Measurements from ENCODE around the gene GALNT17. TPM values are rescaled to one million over a fixed set of nuclear protein-coding genes. Genes with fewer than 3 reads are reported as not detected.

Gene GALNT17
- polyA plus RNA-seq, 1 donor (not counting 4 experiments of a cell fraction or from before 2014, with no cell fraction given), result not detected

DNA sequence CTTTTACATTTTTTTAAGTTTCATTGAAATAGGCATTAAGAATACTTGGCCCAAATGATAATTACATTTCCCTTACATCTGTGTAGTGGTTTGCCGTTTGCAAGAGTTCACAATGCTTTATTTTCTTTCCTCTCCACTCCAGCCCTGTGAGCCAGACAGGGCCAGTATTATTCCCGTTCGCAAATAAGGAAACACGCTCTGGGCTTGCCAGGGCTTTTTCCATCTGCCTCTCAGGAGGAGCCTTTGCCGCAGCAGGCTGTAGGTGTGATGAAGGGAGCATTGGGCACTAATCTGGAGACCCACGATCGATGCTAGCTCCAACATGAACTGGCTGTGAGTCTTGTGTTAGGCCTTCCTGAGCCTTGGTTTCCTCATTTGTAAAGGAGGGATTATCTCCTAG lies 154.4 kb downstream of the GALNT17 start:
- Histone ChIP-seq H3K27ac (ENCODE audit: control insufficient read depth, insufficient read depth, low read length) (no peak overlapping the region), H3K4me2 (ENCODE audit: control insufficient read depth, extremely low read depth, insufficient read depth, low read depth, low read length) (no peak overlapping the region), H3K27me3 (ENCODE audit: control insufficient read depth, extremely low read depth, insufficient read depth, low read length) (no peaks in the 10 kb centered on the region), H3K9me1 (ENCODE audit: control insufficient read depth, extremely low read depth, insufficient read depth, low read length) (no peaks in the 10 kb centered on the region), H3K36me3 (ENCODE audit: control insufficient read depth in 2 of 2, extremely low read depth in 1 of 2, insufficient read depth in 2 of 2, low read length in 2 of 2) (no peaks in the 10 kb centered on the region), H3K4me1 (ENCODE audit: control insufficient read depth, extremely low read depth, insufficient read depth, low read length) (no peaks in the 10 kb centered on the region), H2AFZ (ENCODE audit: control insufficient read depth, low read length) (no peak overlapping the region), H3K79me2 (ENCODE audit: control insufficient read depth, insufficient read depth, low read length) (no peaks in the 10 kb centered on the region), H4K20me1 (ENCODE audit: control insufficient read depth, extremely low read depth, insufficient read depth, low read length) (no peaks in the 10 kb centered on the region), H3K9me3 (ENCODE audit: control insufficient read depth, low read depth, low read length) (no peaks in the 10 kb centered on the region), H3K4me3 (ENCODE audit: control insufficient read depth in 2 of 3, extremely low read depth in 1 of 3, insufficient read depth in 2 of 3, low read depth in 1 of 3, low read length in 3 of 3) (no peak overlapping the region), H3K9ac (ENCODE audit: control insufficient read depth, extremely low read depth, insufficient read depth, low read length) (no peak overlapping the region)
- no peak for TF ChIP-seq EZH2 (IDR thresholded peaks at IDR 0.05; ENCODE audit: low read length)
- FAIRE-seq (no peak), DNase-seq (ENCODE audit: low read depth, low spot score) (no peak)
- dilution Hi-C loops (cut with MboI; ENCODE audit: extremely low pct_ligation_motif_present, low sequenced_read_pairs), result no loop called here

DNA sequence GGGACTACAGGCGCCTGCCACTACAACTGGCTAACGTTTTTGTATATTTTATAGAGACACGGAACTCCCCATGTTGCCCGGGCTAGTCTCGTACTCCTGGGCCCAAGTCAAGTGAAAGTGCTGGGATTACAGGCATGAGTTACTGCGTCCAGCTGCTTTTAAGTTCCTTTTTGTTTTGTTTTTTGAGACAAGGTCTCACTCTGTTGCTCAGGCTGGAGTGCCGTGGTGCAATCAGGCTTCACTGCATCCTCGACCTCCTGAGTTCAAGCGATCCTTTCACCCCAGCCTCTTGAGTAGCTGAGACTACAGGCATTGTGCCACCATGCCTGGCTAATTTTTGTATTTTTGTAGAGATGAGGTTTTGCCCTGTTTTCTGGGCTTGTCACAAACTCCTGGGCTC lies 155.0 kb downstream of the GALNT17 start:
- no peaks in the 10 kb centered on the region for H3K9me1 ChIP-seq (ENCODE audit: control insufficient read depth, extremely low read depth, insufficient read depth, low read length)
- H3K27me3 ChIP-seq (ENCODE audit: control insufficient read depth, extremely low read depth, insufficient read depth, low read length), result no peaks in the 10 kb centered on the region
- H3K79me2 ChIP-seq (ENCODE audit: control insufficient read depth, insufficient read depth, low read length), result no peaks in the 10 kb centered on the region
- no peak for FAIRE-seq
- H3K36me3 ChIP-seq (ENCODE audit: control insufficient read depth in 2 of 2, extremely low read depth in 1 of 2, insufficient read depth in 2 of 2, low read length in 2 of 2), result no peaks in the 10 kb centered on the region
- TF ChIP-seq, protein P1, sequence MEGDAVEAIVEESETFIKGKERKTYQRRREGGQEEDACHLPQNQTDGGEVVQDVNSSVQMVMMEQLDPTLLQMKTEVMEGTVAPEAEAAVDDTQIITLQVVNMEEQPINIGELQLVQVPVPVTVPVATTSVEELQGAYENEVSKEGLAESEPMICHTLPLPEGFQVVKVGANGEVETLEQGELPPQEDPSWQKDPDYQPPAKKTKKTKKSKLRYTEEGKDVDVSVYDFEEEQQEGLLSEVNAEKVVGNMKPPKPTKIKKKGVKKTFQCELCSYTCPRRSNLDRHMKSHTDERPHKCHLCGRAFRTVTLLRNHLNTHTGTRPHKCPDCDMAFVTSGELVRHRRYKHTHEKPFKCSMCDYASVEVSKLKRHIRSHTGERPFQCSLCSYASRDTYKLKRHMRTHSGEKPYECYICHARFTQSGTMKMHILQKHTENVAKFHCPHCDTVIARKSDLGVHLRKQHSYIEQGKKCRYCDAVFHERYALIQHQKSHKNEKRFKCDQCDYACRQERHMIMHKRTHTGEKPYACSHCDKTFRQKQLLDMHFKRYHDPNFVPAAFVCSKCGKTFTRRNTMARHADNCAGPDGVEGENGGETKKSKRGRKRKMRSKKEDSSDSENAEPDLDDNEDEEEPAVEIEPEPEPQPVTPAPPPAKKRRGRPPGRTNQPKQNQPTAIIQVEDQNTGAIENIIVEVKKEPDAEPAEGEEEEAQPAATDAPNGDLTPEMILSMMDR (optimal IDR thresholded peaks at IDR 0.05 in 1 of 3, IDR thresholded peaks at IDR 0.05 in 1 of 3, conservative IDR thresholded peaks at IDR 0.05 in 1 of 3; ENCODE audit: extremely low read depth in 1 of 3, insufficient read depth in 2 of 3, low read length in 3 of 3), result no peak
- no peak for TF ChIP-seq EZH2 (IDR thresholded peaks at IDR 0.05; ENCODE audit: low read length)
- DNase-seq (ENCODE audit: low read depth, low spot score), result no peak
- no peaks in the 10 kb centered on the region for H4K20me1 ChIP-seq (ENCODE audit: control insufficient read depth, extremely low read depth, insufficient read depth, low read length)
- H3K4me1 ChIP-seq (ENCODE audit: control insufficient read depth, extremely low read depth, insufficient read depth, low read length), result no peaks in the 10 kb centered on the region
- no peaks in the 10 kb centered on the region for H3K9me3 ChIP-seq (ENCODE audit: control insufficient read depth, low read depth, low read length)
- H3K27ac ChIP-seq (ENCODE audit: control insufficient read depth, insufficient read depth, low read length), result no peak overlapping the region
- H3K4me3 ChIP-seq (ENCODE audit: control insufficient read depth in 2 of 3, extremely low read depth in 1 of 3, insufficient read depth in 2 of 3, low read depth in 1 of 3, low read length in 3 of 3), result no peak overlapping the region
- H3K4me2 ChIP-seq (ENCODE audit: control insufficient read depth, extremely low read depth, insufficient read depth, low read depth, low read length), result no peak overlapping the region
- dilution Hi-C loops (cut with MboI; ENCODE audit: extremely low pct_ligation_motif_present, low sequenced_read_pairs), result no loop called here
- no peak overlapping the region for H2AFZ ChIP-seq (ENCODE audit: control insufficient read depth, low read length)
- H3K9ac ChIP-seq (ENCODE audit: control insufficient read depth, extremely low read depth, insufficient read depth, low read length), result no peak overlapping the region

DNA sequence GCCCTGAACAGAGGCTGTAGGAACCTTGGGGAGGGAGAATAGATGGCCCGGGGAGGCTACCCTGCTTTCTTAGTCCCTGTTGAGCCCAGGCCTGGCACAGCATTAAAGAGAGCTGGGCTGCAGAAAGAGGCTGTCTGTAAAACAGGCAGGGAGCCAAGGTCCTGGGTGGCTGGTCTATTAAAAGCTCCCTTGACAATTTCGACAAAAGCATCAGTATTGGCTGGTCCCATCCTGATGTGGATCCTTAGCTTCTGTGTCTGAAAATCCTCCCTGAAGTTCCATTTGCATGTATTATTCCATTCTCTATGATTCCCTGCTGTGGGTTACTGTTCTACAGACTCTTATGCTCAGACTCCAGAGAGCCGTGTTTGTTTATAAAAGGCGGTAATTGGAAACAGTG lies 158.5 kb downstream of the GALNT17 start:
- Histone ChIP-seq H3K9me3 (ENCODE audit: control insufficient read depth, low read depth, low read length) (no peaks in the 10 kb centered on the region), H3K36me3 (ENCODE audit: control insufficient read depth in 2 of 2, extremely low read depth in 1 of 2, insufficient read depth in 2 of 2, low read length in 2 of 2) (no peaks in the 10 kb centered on the region), H4K20me1 (ENCODE audit: control insufficient read depth, extremely low read depth, insufficient read depth, low read length) (no peaks in the 10 kb centered on the region), H2AFZ (ENCODE audit: control insufficient read depth, low read length) (no peak overlapping the region), H3K9me1 (ENCODE audit: control insufficient read depth, extremely low read depth, insufficient read depth, low read length) (no peaks in the 10 kb centered on the region), H3K27ac (ENCODE audit: control insufficient read depth, insufficient read depth, low read length) (no peak overlapping the region), H3K9ac (ENCODE audit: control insufficient read depth, extremely low read depth, insufficient read depth, low read length) (no peak overlapping the region), H3K4me3 (ENCODE audit: control insufficient read depth in 2 of 3, extremely low read depth in 1 of 3, insufficient read depth in 2 of 3, low read depth in 1 of 3, low read length in 3 of 3) (no peak overlapping the region), H3K4me1 (ENCODE audit: control insufficient read depth, extremely low read depth, insufficient read depth, low read length) (no peaks in the 10 kb centered on the region), H3K27me3 (ENCODE audit: control insufficient read depth, extremely low read depth, insufficient read depth, low read length) (no peaks in the 10 kb centered on the region), H3K4me2 (ENCODE audit: control insufficient read depth, extremely low read depth, insufficient read depth, low read depth, low read length) (no peak overlapping the region), H3K79me2 (ENCODE audit: control insufficient read depth, insufficient read depth, low read length) (no peaks in the 10 kb centered on the region)
- FAIRE-seq, result no peak
- dilution Hi-C loops (cut with MboI; ENCODE audit: extremely low pct_ligation_motif_present, low sequenced_read_pairs), result no loop called here
- no peak for DNase-seq (ENCODE audit: low read depth, low spot score)
- TF ChIP-seq, protein P1 (optimal IDR thresholded peaks at IDR 0.05 in 1 of 3, IDR thresholded peaks at IDR 0.05 in 1 of 3, conservative IDR thresholded peaks at IDR 0.05 in 1 of 3; ENCODE audit: extremely low read depth in 1 of 3, insufficient read depth in 2 of 3, low read length in 3 of 3), result no peak
- no peak for TF ChIP-seq EZH2 (IDR thresholded peaks at IDR 0.05; ENCODE audit: low read length)
